ENCODE results near the gene SEL1L3. TPM values are rescaled to one million over a fixed set of nuclear protein-coding genes. Genes with fewer than 3 reads are reported as not detected.

The SEL1L3 gene
- total RNA-seq, 1 donor, result 83.6 TPM

- no peaks in the 10 kb centered on the region for H4K20me1 ChIP-seq (ENCODE audit: insufficient read depth, low read length)
- DNase-seq (ENCODE audit: insufficient read length, low spot score, missing footprints), result no peak
- H2AFZ ChIP-seq (ENCODE audit: low read length), result no peak overlapping the region
- H3K4me1 ChIP-seq (ENCODE audit: insufficient read depth, low read length), result no peaks in the 10 kb centered on the region
- no peaks in the 10 kb centered on the region for H3K9me3 ChIP-seq (ENCODE audit: low read depth, low read length)
- no peak overlapping the region for H3K4me2 ChIP-seq (ENCODE audit: insufficient read depth, low read length)
- no peaks in the 10 kb centered on the region for H3K79me2 ChIP-seq (ENCODE audit: insufficient read depth, low read length)
- H3K36me3 ChIP-seq (ENCODE audit: insufficient read depth, low read length), result no peaks in the 10 kb centered on the region
- H3K4me3 ChIP-seq (ENCODE audit: insufficient read depth, low read length), result no peak overlapping the region
- H3K27ac ChIP-seq (ENCODE audit: low read depth, low read length), result no peak overlapping the region
- TF ChIP-seq CTCF (IDR thresholded peaks at IDR 0.05; ENCODE audit: extremely low read depth, low read depth, low read length), result no peak
- peaks cover 3% of the 10 kb centered on the region for H3K27me3 ChIP-seq (ENCODE audit: insufficient read depth, low read length)
Observed at GRCh38 chr4:25725870-25726269, 136.9 kb downstream of the SEL1L3 start.

- Histone ChIP-seq H3K4me3 (ENCODE audit: insufficient read depth, low read length) (no peak overlapping the region), H3K9me3 (ENCODE audit: low read depth, low read length) (no peaks in the 10 kb centered on the region), H3K36me3 (ENCODE audit: insufficient read depth, low read length) (no peaks in the 10 kb centered on the region), H3K79me2 (ENCODE audit: insufficient read depth, low read length) (no peaks in the 10 kb centered on the region), H2AFZ (ENCODE audit: low read length) (no peak overlapping the region), H3K27ac (ENCODE audit: low read depth, low read length) (no peak overlapping the region), H3K27me3 (ENCODE audit: insufficient read depth, low read length) (peaks cover 3% of the 10 kb centered on the region), H3K4me2 (ENCODE audit: insufficient read depth, low read length) (no peak overlapping the region), H4K20me1 (ENCODE audit: insufficient read depth, low read length) (no peaks in the 10 kb centered on the region), H3K4me1 (ENCODE audit: insufficient read depth, low read length) (no peaks in the 10 kb centered on the region)
- DNase-seq (ENCODE audit: insufficient read length, low spot score, missing footprints), result no peak
- TF ChIP-seq CTCF (IDR thresholded peaks at IDR 0.05; ENCODE audit: extremely low read depth, low read depth, low read length), result no peak
Observed at GRCh38 chr4:25723409-25723808, 139.4 kb downstream of the SEL1L3 start.

- Histone ChIP-seq H2AFZ (ENCODE audit: low read length) (no peak overlapping the region), H3K9me3 (ENCODE audit: low read depth, low read length) (no peaks in the 10 kb centered on the region), H3K4me3 (ENCODE audit: insufficient read depth, low read length) (no peak overlapping the region), H3K4me2 (ENCODE audit: insufficient read depth, low read length) (no peak overlapping the region), H3K79me2 (ENCODE audit: insufficient read depth, low read length) (no peaks in the 10 kb centered on the region), H3K27me3 (ENCODE audit: insufficient read depth, low read length) (peaks cover 3% of the 10 kb centered on the region), H3K27ac (ENCODE audit: low read depth, low read length) (no peak overlapping the region), H3K4me1 (ENCODE audit: insufficient read depth, low read length) (no peaks in the 10 kb centered on the region), H4K20me1 (ENCODE audit: insufficient read depth, low read length) (no peaks in the 10 kb centered on the region), H3K36me3 (ENCODE audit: insufficient read depth, low read length) (no peaks in the 10 kb centered on the region)
- no peak for TF ChIP-seq CTCF (IDR thresholded peaks at IDR 0.05; ENCODE audit: extremely low read depth, low read depth, low read length)
- no peak for DNase-seq (ENCODE audit: insufficient read length, low spot score, missing footprints)
Observed at GRCh38 chr4:25722964-25723363, 139.8 kb downstream of the SEL1L3 start.

GRCh38 chr4:25713812-25714211, 149.0 kb downstream of the SEL1L3 start:
- H3K4me1 ChIP-seq (ENCODE audit: insufficient read depth, low read length), result no peaks in the 10 kb centered on the region
- H3K36me3 ChIP-seq (ENCODE audit: insufficient read depth, low read length), result no peaks in the 10 kb centered on the region
- H3K27me3 ChIP-seq (ENCODE audit: insufficient read depth, low read length), result peaks cover 4% of the 10 kb centered on the region
- no peak overlapping the region for H3K4me3 ChIP-seq (ENCODE audit: insufficient read depth, low read length)
- H3K79me2 ChIP-seq (ENCODE audit: insufficient read depth, low read length), result no peaks in the 10 kb centered on the region
- TF ChIP-seq CTCF (IDR thresholded peaks at IDR 0.05; ENCODE audit: extremely low read depth, low read depth, low read length), result no peak
- H3K27ac ChIP-seq (ENCODE audit: low read depth, low read length), result no peak overlapping the region
- no peak for DNase-seq (ENCODE audit: insufficient read length, low spot score, missing footprints)
- H3K4me2 ChIP-seq (ENCODE audit: insufficient read depth, low read length), result no peak overlapping the region
- H4K20me1 ChIP-seq (ENCODE audit: insufficient read depth, low read length), result no peaks in the 10 kb centered on the region
- H3K9me3 ChIP-seq (ENCODE audit: low read depth, low read length), result no peaks in the 10 kb centered on the region
- H2AFZ ChIP-seq (ENCODE audit: low read length), result no peak overlapping the region

All from osteoblast (primary cell).